Nephron (organoid): ENCODE results near the gene PDE11A.

Experiments
- H3K27ac Mint-ChIP-seq, 3 experiments: 2 replicates each; pipeline ENCODE4 v1.8.0; 2020; ENCODE audit warnings: mixed read lengths in 3 of 3, mild to moderate bottlenecking in 2 of 3, moderate library complexity in 1 of 3
- H3K27me3 Mint-ChIP-seq: 2 replicates; pipeline ENCODE4 v1.8.0; 2021; ENCODE audit warnings: low read depth, mild to moderate bottlenecking, moderate library complexity, mixed read lengths
- H3K36me3 Mint-ChIP-seq: 2 replicates; pipeline ENCODE4 v1.8.0; 2020; ENCODE audit warnings: low read depth, mixed read lengths
- H3K4me1 Mint-ChIP-seq: 2 replicates; pipeline ENCODE4 v1.8.0; 2020; ENCODE audit warnings: mixed read lengths
- H3K4me3 Mint-ChIP-seq, 3 experiments: 2 replicates each; pipeline ENCODE4 v1.8.0; 2020; ENCODE audit warnings: mild to moderate bottlenecking in 3 of 3, mixed read lengths in 3 of 3, moderate library complexity in 2 of 3
- H3K9me3 Mint-ChIP-seq: 2 replicates; pipeline ENCODE4 v1.8.0; 2020; ENCODE audit warnings: mixed read lengths
- TF ChIP-seq, protein P1 (sequence below), 3 experiments: fragments of 200-600 bp; sonication (generic); IDR thresholded peaks; one replicate each; pipeline ENCODE4 v1.5.0; 2021; ENCODE audit warnings: antibody characterized with exemption in 3 of 3; ENCODE audit not compliant: unreplicated experiment in 3 of 3

PDE11A gene

GRCh38 chr2:177606636-177607035 lies 465.9 kb downstream of the PDE11A start:
- H3K36me3 Mint-ChIP-seq = peaks cover 5% of the 10 kb centered on the region
- peaks cover 5% of the 10 kb centered on the region for H3K9me3 Mint-ChIP-seq
- peaks cover 4% of the 10 kb centered on the region for H3K27me3 Mint-ChIP-seq
- peak overlapping the region in 2 of 3 experiments; percentile 8 to 32 for H3K4me3 Mint-ChIP-seq
- H3K4me1 Mint-ChIP-seq = peaks cover 61% of the 10 kb centered on the region
- H3K27ac Mint-ChIP-seq = peak overlapping the region; percentile 98 to 99 (median 98)
- TF ChIP-seq, protein P1, sequence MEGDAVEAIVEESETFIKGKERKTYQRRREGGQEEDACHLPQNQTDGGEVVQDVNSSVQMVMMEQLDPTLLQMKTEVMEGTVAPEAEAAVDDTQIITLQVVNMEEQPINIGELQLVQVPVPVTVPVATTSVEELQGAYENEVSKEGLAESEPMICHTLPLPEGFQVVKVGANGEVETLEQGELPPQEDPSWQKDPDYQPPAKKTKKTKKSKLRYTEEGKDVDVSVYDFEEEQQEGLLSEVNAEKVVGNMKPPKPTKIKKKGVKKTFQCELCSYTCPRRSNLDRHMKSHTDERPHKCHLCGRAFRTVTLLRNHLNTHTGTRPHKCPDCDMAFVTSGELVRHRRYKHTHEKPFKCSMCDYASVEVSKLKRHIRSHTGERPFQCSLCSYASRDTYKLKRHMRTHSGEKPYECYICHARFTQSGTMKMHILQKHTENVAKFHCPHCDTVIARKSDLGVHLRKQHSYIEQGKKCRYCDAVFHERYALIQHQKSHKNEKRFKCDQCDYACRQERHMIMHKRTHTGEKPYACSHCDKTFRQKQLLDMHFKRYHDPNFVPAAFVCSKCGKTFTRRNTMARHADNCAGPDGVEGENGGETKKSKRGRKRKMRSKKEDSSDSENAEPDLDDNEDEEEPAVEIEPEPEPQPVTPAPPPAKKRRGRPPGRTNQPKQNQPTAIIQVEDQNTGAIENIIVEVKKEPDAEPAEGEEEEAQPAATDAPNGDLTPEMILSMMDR (IDR thresholded peaks at IDR 0.05; ENCODE audit: unreplicated experiment in 3 of 3) = no peak

DNA sequence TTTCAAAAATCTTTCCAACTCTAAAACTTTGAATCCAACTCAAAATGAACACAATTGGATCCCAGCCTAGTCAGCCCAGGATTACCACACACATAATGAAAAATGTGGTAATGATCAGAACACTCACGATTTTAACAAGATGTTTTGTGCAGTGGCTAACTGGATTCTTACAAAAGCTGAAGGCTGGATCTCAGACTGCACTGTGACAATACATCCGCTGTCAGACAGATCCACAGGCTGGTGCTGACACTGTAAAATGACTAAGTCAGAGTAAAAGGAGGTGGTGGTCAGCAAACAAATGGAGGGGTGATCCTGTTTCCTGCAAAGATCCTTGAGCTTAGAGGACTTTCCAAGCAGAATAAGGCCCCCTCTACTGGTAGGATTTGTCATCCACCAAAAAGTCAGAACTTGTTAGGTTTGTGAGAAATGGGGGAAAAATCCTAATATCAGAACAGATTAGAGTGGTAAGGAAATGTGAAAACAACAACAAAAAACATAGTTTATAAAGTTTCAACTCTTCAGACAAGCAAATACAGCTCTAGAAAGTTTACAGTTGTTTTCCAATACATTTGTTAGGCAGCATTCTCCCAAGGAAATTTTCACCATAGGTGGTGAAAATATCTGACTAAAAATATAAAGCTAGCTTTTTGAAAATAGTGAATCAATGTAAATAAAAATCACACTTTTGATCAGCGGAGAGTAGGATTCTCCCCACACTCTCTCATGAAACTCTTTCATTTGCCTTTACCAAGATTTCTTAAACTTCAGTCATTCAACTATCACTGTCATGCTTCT lies 468.1 kb downstream of the PDE11A start:
- TF ChIP-seq, protein P1 (IDR thresholded peaks at IDR 0.05; ENCODE audit: unreplicated experiment in 3 of 3) = peak; percentile 68 to 75 (median 69)
- peaks cover 5% of the 10 kb centered on the region for H3K36me3 Mint-ChIP-seq
- peaks cover 61% of the 10 kb centered on the region for H3K4me1 Mint-ChIP-seq
- peaks cover 7% of the 10 kb centered on the region for H3K9me3 Mint-ChIP-seq
- peaks cover 4% of the 10 kb centered on the region for H3K27me3 Mint-ChIP-seq
- peak overlapping the region; percentile 45 to 74 (median 71) for H3K4me3 Mint-ChIP-seq
- H3K27ac Mint-ChIP-seq = peak overlapping the region; percentile 98 to 99 (median 98)

DNA sequence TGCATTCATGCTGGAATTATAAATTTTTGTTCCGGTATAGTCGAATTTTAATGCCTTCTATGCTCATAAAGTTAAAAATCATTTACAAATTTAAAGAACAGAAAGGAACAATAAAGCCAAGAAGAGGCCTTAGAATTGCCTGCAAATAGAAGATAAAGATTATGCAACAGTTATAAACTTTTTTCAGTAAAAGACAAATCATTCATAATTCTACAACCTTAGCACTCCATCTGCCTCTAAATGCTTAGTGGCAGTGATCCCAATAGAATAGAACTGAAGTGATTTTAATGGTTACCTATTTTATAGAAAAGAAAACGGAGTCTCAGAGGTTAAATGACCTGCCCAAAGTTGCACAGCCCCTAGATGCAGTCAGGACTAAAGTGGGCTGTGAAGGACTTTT lies 468.8 kb downstream of the PDE11A start:
- peak overlapping the region; percentile 45 to 74 (median 71) for H3K4me3 Mint-ChIP-seq
- H3K27me3 Mint-ChIP-seq = peaks cover 4% of the 10 kb centered on the region

GRCh38 chr2:177603181-177603580 lies 469.4 kb downstream of the PDE11A start:
- Mint-ChIP-seq H3K27ac (peak overlapping the region; percentile 98 to 99 (median 98)), H3K9me3 (peaks cover 7% of the 10 kb centered on the region), H3K27me3 (peaks cover 4% of the 10 kb centered on the region), H3K4me3 (peak overlapping the region; percentile 32 to 71 (median 65)), H3K36me3 (peaks cover 5% of the 10 kb centered on the region), H3K4me1 (peaks cover 74% of the 10 kb centered on the region)
- TF ChIP-seq, protein P1 (IDR thresholded peaks at IDR 0.05; ENCODE audit: unreplicated experiment in 3 of 3) = no peak

More for the DNA sequence above, 468.8 kb downstream of the PDE11A start:
- Mint-ChIP-seq H3K36me3 (peaks cover 5% of the 10 kb centered on the region), H3K27ac (peak overlapping the region; percentile 98 to 99 (median 98)), H3K9me3 (peaks cover 7% of the 10 kb centered on the region), H3K4me1 (peaks cover 68% of the 10 kb centered on the region)
- TF ChIP-seq, protein P1 (IDR thresholded peaks at IDR 0.05; ENCODE audit: unreplicated experiment in 3 of 3) = no peak

GRCh38 chr2:177602611-177603164 lies 469.9 kb downstream of the PDE11A start:
- peak overlapping the region; percentile 98 to 99 (median 98) for H3K27ac Mint-ChIP-seq

More at GRCh38 chr2:177602611-177603164, 469.9 kb downstream of the PDE11A start:
- peak overlapping the region; percentile 32 to 71 (median 65) for H3K4me3 Mint-ChIP-seq
- H3K27me3 Mint-ChIP-seq = peaks cover 4% of the 10 kb centered on the region
- peaks cover 4% of the 10 kb centered on the region for H3K9me3 Mint-ChIP-seq
- peaks cover 79% of the 10 kb centered on the region for H3K4me1 Mint-ChIP-seq
- TF ChIP-seq, protein P1 (IDR thresholded peaks at IDR 0.05; ENCODE audit: unreplicated experiment in 3 of 3) = no peak
- peaks cover 3% of the 10 kb centered on the region for H3K36me3 Mint-ChIP-seq
